Measurements from ENCODE around the gene URI1.
"Not testable (repeated sequence)": the region's sequence is repeated elsewhere in the genome, so short reads cannot be mapped to it uniquely, and the experiment has no call there.

URI1 gene

DNA sequence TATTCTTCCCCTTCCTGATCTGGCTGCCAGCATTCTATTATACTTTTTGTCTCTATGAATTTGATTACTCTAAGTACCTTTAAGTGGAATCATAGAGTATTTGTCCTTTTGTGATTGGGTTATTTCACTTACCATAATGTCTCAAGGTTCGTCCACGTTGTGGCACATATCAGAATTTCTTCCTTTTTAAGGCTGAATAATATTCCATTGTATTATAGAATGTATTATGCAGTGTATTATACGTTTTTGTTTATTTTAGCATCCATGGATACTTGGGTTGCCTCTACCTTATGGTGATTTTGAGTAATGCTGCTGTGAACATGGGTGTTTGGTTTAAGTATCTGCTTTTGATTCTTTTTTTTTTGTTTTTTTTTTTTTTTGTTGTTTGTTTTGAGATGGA, 19.3 kb downstream of the URI1 start:
- H3K4me3 ChIP-seq (ENCODE audit: low read depth, low read length) = no peak overlapping the region
- DNase-seq (ENCODE audit: low read depth) = no peak
- no peak for TF ChIP-seq CTCF (IDR thresholded peaks at IDR 0.05; ENCODE audit: low read depth, low read length)
- TF ChIP-seq POLR2A (IDR thresholded peaks at IDR 0.05; ENCODE audit: extremely low read depth, insufficient read length) = no peak
- TF ChIP-seq, protein P1, sequence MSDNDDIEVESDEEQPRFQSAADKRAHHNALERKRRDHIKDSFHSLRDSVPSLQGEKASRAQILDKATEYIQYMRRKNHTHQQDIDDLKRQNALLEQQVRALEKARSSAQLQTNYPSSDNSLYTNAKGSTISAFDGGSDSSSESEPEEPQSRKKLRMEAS (IDR thresholded peaks at IDR 0.05; ENCODE audit: low read depth, low read length) = no peak

DNA sequence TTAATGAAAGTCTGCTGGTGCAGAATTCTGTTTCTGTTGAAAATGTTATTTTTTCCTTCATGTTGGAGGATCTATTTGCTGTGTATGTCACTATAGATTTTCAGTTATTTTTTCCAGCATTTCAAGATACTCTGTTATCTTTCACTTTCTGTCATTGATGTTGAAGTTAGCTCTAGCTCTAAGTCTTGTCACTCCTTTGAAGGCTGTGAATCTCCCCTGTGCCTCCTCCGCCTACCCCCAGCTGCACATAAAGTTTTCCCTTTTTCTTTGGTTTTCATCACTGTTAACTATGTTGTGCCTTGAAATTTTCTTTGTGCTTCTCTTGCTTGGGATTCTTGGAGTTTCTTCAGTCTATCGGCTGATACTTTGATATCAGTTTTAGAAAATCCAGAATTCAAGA, 20.8 kb downstream of the URI1 start:
- no peak for DNase-seq (ENCODE audit: low read depth)
- H3K4me3 ChIP-seq (ENCODE audit: low read depth, low read length) = no peak overlapping the region
- TF ChIP-seq POLR2A (IDR thresholded peaks at IDR 0.05; ENCODE audit: extremely low read depth, insufficient read length) (no peak), CTCF (IDR thresholded peaks at IDR 0.05; ENCODE audit: low read depth, low read length) (no peak), MYC (IDR thresholded peaks at IDR 0.05; ENCODE audit: low read depth, low read length) (no peak)
- TF ChIP-seq, protein P1 (IDR thresholded peaks at IDR 0.05; ENCODE audit: low read depth, low read length) = no peak

- no peak for DNase-seq (ENCODE audit: low read depth)
- TF ChIP-seq POLR2A (IDR thresholded peaks at IDR 0.05; ENCODE audit: extremely low read depth, insufficient read length) = no peak
- TF ChIP-seq, protein P1 (IDR thresholded peaks at IDR 0.05; ENCODE audit: low read depth, low read length) = no peak
- no peak for TF ChIP-seq MYC (IDR thresholded peaks at IDR 0.05; ENCODE audit: low read depth, low read length)
- no peak for TF ChIP-seq CTCF (IDR thresholded peaks at IDR 0.05; ENCODE audit: low read depth, low read length)
- no peak overlapping the region for H3K4me3 ChIP-seq (ENCODE audit: low read depth, low read length)
Observed at GRCh38 chr19:29963576-29963975, 21.5 kb downstream of the URI1 start.

DNA sequence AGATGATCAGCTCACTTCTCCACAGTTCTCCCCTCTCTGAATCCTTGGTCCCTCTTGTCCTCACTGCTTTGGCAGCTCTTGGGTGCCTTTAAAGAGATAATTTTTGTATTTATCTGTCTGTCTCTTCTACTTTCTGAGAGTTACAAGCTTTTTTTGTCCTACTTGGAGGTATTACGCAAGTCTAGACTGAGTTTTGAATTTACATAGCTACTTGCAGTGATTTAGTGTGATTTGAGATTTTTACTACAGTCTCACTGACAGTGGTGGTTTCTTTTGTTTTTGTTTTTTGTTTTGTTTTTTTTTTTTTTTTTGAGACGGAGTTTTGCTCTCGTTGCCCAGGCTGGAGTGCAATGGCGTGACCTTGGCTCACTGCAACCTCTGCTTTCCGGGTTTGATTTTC, 22.1 kb downstream of the URI1 start:
- no peak overlapping the region for H3K4me3 ChIP-seq (ENCODE audit: low read depth, low read length)
- no peak for TF ChIP-seq POLR2A (IDR thresholded peaks at IDR 0.05; ENCODE audit: extremely low read depth, insufficient read length)
- TF ChIP-seq, protein P1 (IDR thresholded peaks at IDR 0.05; ENCODE audit: low read depth, low read length) = no peak
- no peak for TF ChIP-seq CTCF (IDR thresholded peaks at IDR 0.05; ENCODE audit: low read depth, low read length)
- no peak for TF ChIP-seq MYC (IDR thresholded peaks at IDR 0.05; ENCODE audit: low read depth, low read length)
- DNase-seq (ENCODE audit: low read depth) = no peak

GRCh38 chr19:29965492-29965891, 23.5 kb downstream of the URI1 start:
- no peak overlapping the region for H3K4me3 ChIP-seq (ENCODE audit: low read depth, low read length)
- no peak for DNase-seq (ENCODE audit: low read depth)
- TF ChIP-seq, protein P1 (IDR thresholded peaks at IDR 0.05; ENCODE audit: low read depth, low read length) = no peak
- TF ChIP-seq POLR2A (IDR thresholded peaks at IDR 0.05; ENCODE audit: extremely low read depth, insufficient read length) = no peak
- no peak for TF ChIP-seq CTCF (IDR thresholded peaks at IDR 0.05; ENCODE audit: low read depth, low read length)

DNA sequence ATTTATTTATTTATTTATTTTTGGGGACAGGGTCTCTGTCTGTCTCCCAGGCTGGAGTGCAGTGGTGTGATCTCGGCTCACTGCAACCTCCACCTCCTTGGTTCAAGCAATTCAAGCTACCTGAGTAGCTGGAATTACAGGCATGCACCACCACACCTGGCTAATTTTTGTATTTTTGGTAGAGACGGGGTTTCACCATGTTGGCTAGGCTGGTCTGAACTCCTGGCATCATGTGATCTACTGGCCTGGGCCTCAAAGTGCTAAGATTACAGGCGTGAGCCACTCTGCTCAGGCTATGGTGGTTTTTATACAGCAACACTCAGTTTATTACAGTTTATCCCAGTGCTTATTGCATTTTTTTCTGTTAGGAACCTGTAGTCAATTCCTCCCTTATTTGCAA, 24.1 kb downstream of the URI1 start:
- DNase-seq (ENCODE audit: low read depth); H3K4me3 ChIP-seq (ENCODE audit: low read depth, low read length): not testable (repeated sequence)
